ENCODE data around the gene EP300.

EP300 gene

DNA sequence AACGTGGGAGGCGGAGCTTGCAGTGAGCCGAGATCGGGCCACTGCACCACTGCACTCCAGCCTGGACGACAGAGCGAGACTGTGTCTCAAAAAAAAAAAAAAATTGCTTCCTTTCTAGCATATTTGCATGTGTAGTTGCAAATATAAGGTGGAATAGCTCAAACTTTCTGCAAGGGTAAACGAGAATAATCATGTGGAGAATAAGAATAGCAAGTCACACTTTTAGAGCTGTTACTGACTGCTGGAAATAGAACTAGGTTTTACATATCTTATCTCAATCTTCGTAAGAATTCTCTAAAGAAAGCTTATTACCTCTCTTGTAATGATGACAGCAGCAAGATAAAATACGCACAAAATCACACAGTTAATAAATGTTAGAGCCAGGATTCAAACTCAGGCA is 114.3 kb downstream of the EP300 start:
- DNase-seq (ENCODE audit: low spot score): no peak

DNA sequence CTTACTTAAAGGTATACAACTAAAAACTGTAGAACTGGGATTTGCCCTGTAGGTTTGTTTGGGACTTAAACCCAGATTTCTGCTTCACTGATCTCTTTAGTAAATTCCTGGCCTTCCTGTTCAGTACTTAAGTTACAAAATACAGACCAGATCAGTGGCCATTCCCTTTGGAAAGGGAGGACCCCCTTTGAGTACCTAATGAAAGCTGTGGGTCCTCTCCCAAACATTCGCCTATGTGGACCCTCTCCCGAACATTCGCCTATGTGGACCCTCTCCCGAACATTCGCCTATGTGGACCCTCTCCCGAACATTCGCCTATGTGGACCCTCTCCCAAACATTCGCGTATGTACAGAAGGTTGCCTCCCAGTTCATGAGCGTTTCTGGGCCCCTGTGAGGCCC is 123.0 kb downstream of the EP300 start:
- DNase-seq (ENCODE audit: low spot score): no peak

DNA sequence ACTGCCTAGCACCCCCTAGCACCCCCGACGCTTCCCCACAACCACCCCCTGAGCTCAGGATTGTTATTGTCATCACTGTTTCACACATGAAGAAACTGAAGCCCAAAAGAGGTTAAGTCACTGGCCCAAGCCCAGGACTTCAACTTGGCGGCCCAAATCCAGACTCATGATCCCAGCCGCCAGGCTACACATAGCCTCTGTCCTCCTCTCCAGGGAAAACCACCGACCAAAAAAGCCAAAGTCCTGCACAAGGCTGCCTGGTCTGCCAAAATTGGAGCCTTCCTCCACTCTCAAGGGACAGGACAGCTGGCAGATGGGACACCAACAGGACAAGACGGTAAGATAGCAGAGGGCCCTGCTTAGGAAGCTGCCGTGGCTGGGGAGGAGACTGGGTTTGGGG is 123.5 kb downstream of the EP300 start:
- no peak for DNase-seq (ENCODE audit: low spot score)

DNA sequence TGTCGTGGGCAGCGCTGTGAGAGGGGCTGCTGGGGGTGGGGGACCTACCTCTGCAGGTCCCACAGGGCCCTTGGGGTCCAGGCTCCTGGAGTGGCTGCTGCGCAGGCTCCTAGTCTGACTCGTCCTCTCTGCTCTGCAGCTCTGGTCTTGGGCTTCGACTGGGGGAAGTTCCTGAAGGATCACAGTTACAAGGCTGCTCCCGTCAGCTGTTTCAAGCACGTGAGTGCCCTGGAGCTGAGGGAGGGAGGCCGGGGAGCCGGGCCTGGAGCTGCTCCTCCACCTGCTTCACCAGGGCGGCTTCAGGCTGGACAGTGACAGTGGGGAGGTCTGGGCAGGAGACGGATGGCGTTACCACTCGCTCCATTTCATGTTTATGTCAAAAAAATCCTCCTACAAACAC is 124.6 kb downstream of the EP300 start:
- no peak for DNase-seq (ENCODE audit: low spot score)

GRCh38 chr22:41217553-41218157 is 125.3 kb downstream of the EP300 start:
- DNase-seq (ENCODE audit: low spot score): peak; percentile 85

DNA sequence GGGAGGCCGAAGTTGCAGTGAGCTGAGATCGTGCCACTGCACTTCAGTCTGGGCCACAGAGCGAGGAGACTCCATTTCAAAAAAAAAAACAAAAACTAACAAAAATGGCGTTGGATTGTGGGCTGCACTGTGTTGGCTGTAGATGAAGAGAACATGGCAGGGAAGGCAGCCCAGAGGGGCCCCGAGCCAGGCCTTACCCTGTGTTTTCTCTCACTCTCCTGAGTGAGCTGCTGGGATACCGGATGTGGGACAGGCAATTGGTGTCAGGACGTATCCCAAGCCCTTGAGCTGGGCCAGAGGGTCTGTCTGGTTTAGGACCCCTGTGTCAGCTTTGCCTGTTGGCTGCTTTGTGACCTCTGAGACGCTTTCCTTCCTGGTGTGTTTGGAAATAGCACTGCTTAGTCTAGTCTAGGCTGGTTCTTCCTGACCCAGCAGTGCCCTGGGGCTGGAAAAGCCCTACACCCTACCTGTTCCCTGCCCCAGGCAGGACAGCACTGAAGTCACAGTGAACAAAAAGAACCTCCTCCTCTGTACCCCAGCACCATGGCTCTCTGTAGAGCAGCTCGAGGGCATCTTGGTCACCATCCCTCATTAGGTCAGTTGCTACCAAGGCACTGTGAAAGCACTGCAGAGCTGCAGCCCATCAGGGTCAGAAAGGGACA is 130.6 kb downstream of the EP300 start:
- DNase-seq (ENCODE audit: low spot score): no peak

DNA sequence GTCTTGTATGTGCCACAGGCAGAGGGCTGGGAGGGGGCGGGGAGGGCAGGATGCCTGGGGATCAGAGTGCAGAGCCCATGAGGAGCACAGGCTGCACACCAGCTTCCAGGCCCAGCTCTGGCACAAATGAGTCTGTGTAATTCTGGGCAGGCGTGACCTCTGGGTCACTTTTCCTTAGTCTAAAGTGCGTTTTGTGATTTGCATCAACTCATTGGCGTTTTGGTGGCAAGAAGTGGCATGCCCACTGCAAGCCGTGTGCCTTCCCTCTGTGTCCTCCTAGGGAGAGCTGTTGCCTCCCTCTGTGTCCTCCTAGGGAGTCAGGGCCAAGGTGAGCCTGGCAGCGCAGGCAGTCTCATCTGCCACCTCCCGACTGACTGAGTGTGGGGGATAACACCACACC is 131.1 kb downstream of the EP300 start:
- DNase-seq (ENCODE audit: low spot score): no peak

GRCh38 chr22:41226723-41227655 is 134.6 kb downstream of the EP300 start:
- no peak for DNase-seq (ENCODE audit: low spot score)

DNA sequence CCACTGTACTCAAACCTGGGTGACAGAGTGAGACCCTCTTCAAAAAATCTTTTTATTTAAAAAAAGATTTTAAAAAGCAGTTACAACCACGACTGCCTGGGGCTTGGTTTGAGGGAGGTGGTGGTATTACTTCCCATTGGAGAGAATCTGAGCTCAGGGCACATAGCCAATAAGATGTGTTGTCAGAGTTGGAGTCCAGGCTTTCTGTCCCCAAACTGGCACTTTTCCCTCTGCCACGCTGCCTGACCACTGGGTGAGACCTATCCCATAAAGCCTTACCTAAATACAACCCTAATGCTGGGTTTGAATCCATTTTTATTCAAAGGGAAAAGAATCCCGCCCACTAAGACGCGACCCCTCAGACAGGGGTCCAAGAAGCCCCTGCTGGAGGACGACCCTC is 136.8 kb downstream of the EP300 start:
- no peak for DNase-seq (ENCODE audit: low spot score)

Data from hepatic stellate cell (primary cell).